Uterus (tissue), 4 donors: Measurements from ENCODE around the gene KCNIP1. TPM values are rescaled to one million over a fixed set of nuclear protein-coding genes. Genes with fewer than 3 reads are reported as not detected.

Experiments used
- DNase-seq, 2 donors: peaks; one replicate each; pipeline ENCODE4 v3.0.0-alpha.2; 2019 to 2020
- H3K27ac ChIP-seq, 2 donors: fragments of 200-600 bp; sonication (generic); 1 replicate in 1 of 2; 2 replicates in 1 of 2; pipeline ENCODE4 v1.5.1; 2016 to 2018
- H3K27me3 ChIP-seq, 2 donors: fragments of 200-600 bp; sonication (generic); one replicate each; pipeline ENCODE4 v1.5.1; 2018 to 2019; ENCODE audit warnings: control low read depth in 1 of 2
- H3K36me3 ChIP-seq, 2 donors: fragments of 200-600 bp; sonication (generic); one replicate each; pipeline ENCODE4 v1.5.1; 2019; ENCODE audit warnings: control low read depth in 1 of 2
- H3K4me1 ChIP-seq, 2 donors: fragments of 200-600 bp; sonication (generic); one replicate each; pipeline ENCODE4 v1.5.1; 2018 to 2019; ENCODE audit warnings: control low read depth in 1 of 2
- H3K4me3 ChIP-seq, 2 donors: fragments of 200-600 bp; sonication (generic); 1 replicate in 1 of 2; 2 replicates in 1 of 2; pipeline ENCODE4 v1.5.1; 2018 to 2019; ENCODE audit warnings: mild to moderate bottlenecking in 1 of 2
- H3K9me3 ChIP-seq, 2 donors: fragments of 200-600 bp; sonication (generic); one replicate each; pipeline ENCODE4 v1.5.1; 2019; ENCODE audit warnings: control low read depth in 1 of 2
- POLR2A ChIP-seq, 2 donors: fragments of 450-650 bp; IDR thresholded peaks; one replicate each; pipeline ENCODE4 v1.6.1; 2016; ENCODE audit warnings: antibody characterized with exemption in 2 of 2, mild to moderate bottlenecking in 1 of 2, moderate library complexity in 1 of 2
- intact Hi-C: fragments of 100-400 bp; cut with DNase I; formaldehyde crosslinking; loops from one replicate; pipeline ENCODE4 v1.15.1; 2023; ENCODE audit warnings: low total_unique reads
- total RNA-seq, 4 donors: library from RNA; depleted of rRNA in 3 of 4; stranded (reverse); fragments of >200 nt in 3 of 4; gene quantifications; one replicate each; pipeline versions ENCODE4 v1.1.0 to v1.2.4, GENCODE V29; 2014 to 2023
- TF ChIP-seq, protein P1 (sequence below), 4 experiments: fragments of 200-600 bp in 2 of 4; fragments of 450-650 bp in 2 of 4; sonication (generic) in 2 of 4; IDR thresholded peaks; one replicate each; pipeline ENCODE4 v1.5.1; 2016 to 2019; ENCODE audit warnings: antibody characterized with exemption in 4 of 4, mild to moderate bottlenecking in 2 of 4, moderate library complexity in 1 of 4
- donor health status: DM: yes; HTN: yes; CAD: no.

The KCNIP1 gene
- total RNA-seq, 4 donors from 2014 or later, result 1.3 to 7.0 (median 3.9) TPM

DNA sequence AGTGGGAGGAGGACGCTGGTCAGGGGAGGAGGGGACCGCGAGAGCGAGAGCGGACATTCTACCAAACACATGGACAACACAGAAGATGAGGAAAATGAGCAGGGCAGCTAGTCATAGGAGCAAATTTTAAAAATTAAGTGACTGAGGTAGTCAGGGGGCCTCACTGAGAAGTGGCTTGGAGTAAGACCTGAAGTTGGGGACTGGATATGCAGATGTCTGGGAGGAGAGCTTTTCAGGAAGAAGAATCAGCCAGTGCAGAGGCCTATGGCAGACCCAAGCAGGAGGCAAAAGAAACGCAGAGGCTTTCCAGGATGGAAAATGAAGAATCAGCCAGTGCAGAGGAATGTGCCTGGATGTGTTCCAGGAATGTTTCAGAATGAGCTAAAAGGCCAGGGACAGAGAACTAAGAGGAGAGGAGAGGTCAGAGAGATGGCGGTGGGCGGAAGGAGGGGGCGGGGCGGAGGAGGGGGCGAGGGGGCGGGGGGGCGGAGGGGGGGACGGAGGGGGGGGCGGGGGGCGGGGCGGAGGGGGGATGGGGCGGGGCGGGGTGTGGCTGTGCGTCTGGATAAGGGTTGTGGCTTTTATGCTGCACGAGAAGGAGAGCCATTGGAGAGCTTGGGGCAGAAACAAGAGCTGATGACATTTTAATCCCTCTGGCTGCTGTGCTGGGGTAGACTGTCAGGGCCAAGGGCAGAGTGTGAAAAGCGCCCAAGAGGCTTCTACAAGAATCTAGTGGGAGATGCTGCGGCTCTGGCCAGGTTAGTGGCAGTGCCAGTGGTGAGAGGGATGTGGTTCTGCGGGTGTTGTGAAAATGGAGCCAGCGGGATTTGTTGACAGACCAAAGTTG lies 129.6 kb downstream of the KCNIP1 start:
- TF ChIP-seq, protein P1, sequence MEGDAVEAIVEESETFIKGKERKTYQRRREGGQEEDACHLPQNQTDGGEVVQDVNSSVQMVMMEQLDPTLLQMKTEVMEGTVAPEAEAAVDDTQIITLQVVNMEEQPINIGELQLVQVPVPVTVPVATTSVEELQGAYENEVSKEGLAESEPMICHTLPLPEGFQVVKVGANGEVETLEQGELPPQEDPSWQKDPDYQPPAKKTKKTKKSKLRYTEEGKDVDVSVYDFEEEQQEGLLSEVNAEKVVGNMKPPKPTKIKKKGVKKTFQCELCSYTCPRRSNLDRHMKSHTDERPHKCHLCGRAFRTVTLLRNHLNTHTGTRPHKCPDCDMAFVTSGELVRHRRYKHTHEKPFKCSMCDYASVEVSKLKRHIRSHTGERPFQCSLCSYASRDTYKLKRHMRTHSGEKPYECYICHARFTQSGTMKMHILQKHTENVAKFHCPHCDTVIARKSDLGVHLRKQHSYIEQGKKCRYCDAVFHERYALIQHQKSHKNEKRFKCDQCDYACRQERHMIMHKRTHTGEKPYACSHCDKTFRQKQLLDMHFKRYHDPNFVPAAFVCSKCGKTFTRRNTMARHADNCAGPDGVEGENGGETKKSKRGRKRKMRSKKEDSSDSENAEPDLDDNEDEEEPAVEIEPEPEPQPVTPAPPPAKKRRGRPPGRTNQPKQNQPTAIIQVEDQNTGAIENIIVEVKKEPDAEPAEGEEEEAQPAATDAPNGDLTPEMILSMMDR (IDR thresholded peaks at IDR 0.05), result peak in 1 of 4 experiments; percentile 13
- TF ChIP-seq POLR2A (IDR thresholded peaks at IDR 0.05), result no peak
- peaks cover 0 to 9% of the 10 kb centered on the region in 2 donors for H3K4me1 ChIP-seq
- H3K27ac ChIP-seq, result peak overlapping the region; percentile 79 to 85
- H3K4me3 ChIP-seq, result peak overlapping the region; percentile 16 to 19
- no peaks in the 10 kb centered on the region for H3K36me3 ChIP-seq
- H3K27me3 ChIP-seq, result no peaks in the 10 kb centered on the region
- no peaks in the 10 kb centered on the region for H3K9me3 ChIP-seq
- intact Hi-C loops, result no loop called here
- peak; percentile 75 to 85 for DNase-seq

DNA sequence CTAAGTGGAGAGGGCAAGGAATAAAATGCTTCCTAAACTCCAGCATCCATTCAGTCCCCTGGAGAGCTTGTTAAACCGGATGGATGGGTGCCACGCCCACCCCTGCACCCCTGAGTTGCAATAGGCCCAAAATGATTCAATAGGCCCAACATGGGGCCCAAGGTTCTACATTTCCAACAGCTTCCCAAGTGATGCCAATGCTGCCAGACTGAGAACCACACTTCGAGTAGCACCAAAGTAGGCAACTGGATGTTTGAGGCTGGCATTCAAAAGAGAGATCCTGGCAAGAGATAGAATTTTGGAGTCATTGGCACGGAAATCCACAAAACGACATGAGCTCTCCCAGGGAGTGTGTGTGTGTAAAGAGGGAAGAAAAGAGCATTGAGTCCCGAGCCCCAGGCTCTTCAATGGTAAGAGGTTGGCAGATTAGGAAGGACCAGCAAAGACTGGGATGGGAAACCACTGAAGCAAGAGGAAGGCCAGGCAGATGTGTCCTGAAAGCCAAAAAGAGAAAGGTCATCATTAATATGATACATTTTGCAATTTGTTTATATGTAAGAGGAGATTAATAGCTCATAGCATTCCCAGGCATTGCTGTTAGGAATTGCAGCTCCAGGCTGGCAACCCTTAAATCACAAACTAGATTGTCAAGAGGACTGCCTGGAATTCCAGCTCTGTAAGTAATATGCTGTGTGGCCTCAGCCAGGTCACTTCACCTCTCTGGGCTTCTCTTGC lies 130.6 kb downstream of the KCNIP1 start:
- Histone ChIP-seq H3K9me3 (no peaks in the 10 kb centered on the region), H3K36me3 (no peaks in the 10 kb centered on the region), H3K4me3 (no peak overlapping the region), H3K27me3 (no peaks in the 10 kb centered on the region), H3K27ac (peak overlapping the region; percentile 79 to 85), H3K4me1 (peaks cover 0 to 9% of the 10 kb centered on the region in 2 donors)
- DNase-seq, result no peak
- intact Hi-C loops, result no loop called here
- TF ChIP-seq, protein P1 (IDR thresholded peaks at IDR 0.05), result no peak
- no peak for TF ChIP-seq POLR2A (IDR thresholded peaks at IDR 0.05)

DNA sequence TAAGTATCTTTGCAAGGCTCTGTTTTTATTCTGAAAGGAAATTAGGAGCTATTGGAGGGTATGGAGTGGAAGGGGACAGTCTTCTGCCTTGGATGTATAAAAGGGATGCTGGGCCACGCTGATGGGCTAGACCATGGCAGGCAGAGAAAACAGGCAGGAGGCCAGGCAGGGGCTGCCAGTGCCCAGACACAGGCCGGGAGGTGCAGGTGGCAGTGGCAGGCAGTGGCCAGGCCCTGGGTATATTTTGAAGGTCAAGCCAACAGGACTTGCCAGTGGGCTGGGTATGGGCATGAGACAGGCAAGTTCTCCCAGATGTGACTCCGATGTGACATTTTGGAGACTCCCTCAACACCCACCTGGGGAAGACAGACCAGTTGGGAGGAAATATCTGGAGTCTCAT lies 131.9 kb downstream of the KCNIP1 start:
- intact Hi-C loops, result no loop called here
- H3K4me3 ChIP-seq, result no peak overlapping the region
- H3K27me3 ChIP-seq, result no peaks in the 10 kb centered on the region
- DNase-seq, result no peak
- peaks cover 0 to 9% of the 10 kb centered on the region in 2 donors for H3K4me1 ChIP-seq
- H3K9me3 ChIP-seq, result no peaks in the 10 kb centered on the region
- TF ChIP-seq, protein P1 (IDR thresholded peaks at IDR 0.05), result no peak
- no peak for TF ChIP-seq POLR2A (IDR thresholded peaks at IDR 0.05)
- H3K27ac ChIP-seq, result no peak overlapping the region
- no peaks in the 10 kb centered on the region for H3K36me3 ChIP-seq

DNA sequence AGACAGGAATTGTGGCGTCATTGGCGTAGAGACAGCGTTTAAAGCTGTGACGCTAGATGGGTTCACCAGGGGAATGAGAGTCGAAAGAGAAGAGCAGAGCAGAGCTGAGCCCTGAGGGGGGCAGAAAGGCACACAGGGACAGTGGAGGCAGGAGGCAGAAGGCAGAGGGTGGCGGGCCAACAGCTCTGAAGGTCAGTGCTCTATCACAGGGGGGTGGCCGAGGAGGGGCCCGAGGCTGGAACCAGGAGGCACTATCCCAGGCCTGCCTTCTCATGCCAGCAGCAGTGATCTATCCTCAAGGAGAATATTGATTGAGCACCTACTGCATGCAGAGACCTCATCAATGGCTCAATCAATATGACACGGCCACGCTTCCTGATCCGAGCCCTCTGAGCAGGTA lies 132.4 kb downstream of the KCNIP1 start:
- no peak overlapping the region for H3K4me3 ChIP-seq
- H3K27ac ChIP-seq, result no peak overlapping the region
- DNase-seq, result no peak
- intact Hi-C loops, result no loop called here
- peaks cover 0 to 9% of the 10 kb centered on the region in 2 donors for H3K4me1 ChIP-seq
- TF ChIP-seq, protein P1 (IDR thresholded peaks at IDR 0.05), result no peak
- no peak for TF ChIP-seq POLR2A (IDR thresholded peaks at IDR 0.05)
- H3K27me3 ChIP-seq, result no peaks in the 10 kb centered on the region
- H3K9me3 ChIP-seq, result no peaks in the 10 kb centered on the region
- no peaks in the 10 kb centered on the region for H3K36me3 ChIP-seq
